Measurements from ENCODE around the gene ZWILCH. TPM values are rescaled to one million over a fixed set of nuclear protein-coding genes. Genes with fewer than 3 reads are reported as not detected.

Gene ZWILCH
- total and polyA plus RNA-seq, 9 donors = 3.5 to 9.6 (median 6.2) TPM

- no peak for DNase-seq
- Histone ChIP-seq H3K4me1 (ENCODE audit: insufficient read depth) (no peaks in the 10 kb centered on the region), H3K9me3 (no peaks in the 10 kb centered on the region), H3K27me3 (no peaks in the 10 kb centered on the region), H3K36me3 (no peaks in the 10 kb centered on the region), H3K4me3 (no peak overlapping the region), H3K27ac (no peak overlapping the region)
- intact Hi-C loops (cut with DNase I) = no loop called here
- 38 to 50% (median 44%) methylated on average over 10 of the region's 10 CpGs for WGBS, 3 donors
- TF ChIP-seq POLR2A (IDR thresholded peaks at IDR 0.05) (no peak), CTCF (IDR thresholded peaks at IDR 0.05) (no peak), EP300 (IDR thresholded peaks at IDR 0.05) (no peak)
Measured at GRCh38 chr15:66573719-66574595, 68.8 kb downstream of the ZWILCH start.

- intact Hi-C loops (cut with DNase I) = no loop called here
- 57 to 70% (median 70%) methylated on average over 2 of the region's 2 CpGs for WGBS, 3 donors
Measured at GRCh38 chr15:66574596-66574950, 69.4 kb downstream of the ZWILCH start.

GRCh38 chr15:66578286-66578875, 73.3 kb downstream of the ZWILCH start:
- TF ChIP-seq EP300 (IDR thresholded peaks at IDR 0.05) (no peak), POLR2A (IDR thresholded peaks at IDR 0.05) (no peak), CTCF (IDR thresholded peaks at IDR 0.05) (no peak)
- Histone ChIP-seq H3K27me3 (no peaks in the 10 kb centered on the region), H3K36me3 (no peaks in the 10 kb centered on the region), H3K4me3 (no peak overlapping the region), H3K4me1 (ENCODE audit: insufficient read depth) (no peaks in the 10 kb centered on the region), H3K27ac (no peak overlapping the region), H3K9me3 (no peaks in the 10 kb centered on the region)
- intact Hi-C loops (cut with DNase I) = no loop called here
- DNase-seq = no peak
- 54 to 60% (median 57%) methylated on average over 10 of the region's 10 CpGs for WGBS, 3 donors

More at GRCh38 chr15:66574596-66574950, 69.4 kb downstream of the ZWILCH start:
- H3K27me3 ChIP-seq = no peaks in the 10 kb centered on the region
- no peaks in the 10 kb centered on the region for H3K9me3 ChIP-seq
- no peak overlapping the region for H3K4me3 ChIP-seq
- no peak for TF ChIP-seq EP300 (IDR thresholded peaks at IDR 0.05)
- no peak for TF ChIP-seq CTCF (IDR thresholded peaks at IDR 0.05)
- TF ChIP-seq POLR2A (IDR thresholded peaks at IDR 0.05) = no peak
- no peak overlapping the region for H3K27ac ChIP-seq
- no peaks in the 10 kb centered on the region for H3K36me3 ChIP-seq
- H3K4me1 ChIP-seq (ENCODE audit: insufficient read depth) = no peaks in the 10 kb centered on the region
- no peak for DNase-seq

- Histone ChIP-seq H3K4me3 (no peak overlapping the region), H3K36me3 (no peaks in the 10 kb centered on the region), H3K4me1 (ENCODE audit: insufficient read depth) (no peaks in the 10 kb centered on the region), H3K27me3 (no peaks in the 10 kb centered on the region), H3K9me3 (no peaks in the 10 kb centered on the region), H3K27ac (no peak overlapping the region)
- TF ChIP-seq CTCF (IDR thresholded peaks at IDR 0.05) (no peak), POLR2A (IDR thresholded peaks at IDR 0.05) (no peak), EP300 (IDR thresholded peaks at IDR 0.05) (no peak)
- 73 to 83% (median 77%) methylated on average over 3 of the region's 3 CpGs for WGBS, 3 donors
- no peak for DNase-seq
- intact Hi-C loops (cut with DNase I) = no loop called here
Measured at GRCh38 chr15:66580643-66581042, 75.5 kb downstream of the ZWILCH start.

Data from ovary (tissue), 9 donors.